Astrocyte of the hippocampus (primary cell): Measurements from ENCODE around the gene NTPCR.
"Not testable (repeated sequence)": the region's sequence is repeated elsewhere in the genome, so short reads cannot be mapped to it uniquely, and the experiment has no call there.

Source experiments
- DNase-seq: peaks from one replicate; pipeline ENCODE4 v3.0.0; 2011; ENCODE audit warnings: low read depth, low spot score

The NTPCR gene

DNA sequence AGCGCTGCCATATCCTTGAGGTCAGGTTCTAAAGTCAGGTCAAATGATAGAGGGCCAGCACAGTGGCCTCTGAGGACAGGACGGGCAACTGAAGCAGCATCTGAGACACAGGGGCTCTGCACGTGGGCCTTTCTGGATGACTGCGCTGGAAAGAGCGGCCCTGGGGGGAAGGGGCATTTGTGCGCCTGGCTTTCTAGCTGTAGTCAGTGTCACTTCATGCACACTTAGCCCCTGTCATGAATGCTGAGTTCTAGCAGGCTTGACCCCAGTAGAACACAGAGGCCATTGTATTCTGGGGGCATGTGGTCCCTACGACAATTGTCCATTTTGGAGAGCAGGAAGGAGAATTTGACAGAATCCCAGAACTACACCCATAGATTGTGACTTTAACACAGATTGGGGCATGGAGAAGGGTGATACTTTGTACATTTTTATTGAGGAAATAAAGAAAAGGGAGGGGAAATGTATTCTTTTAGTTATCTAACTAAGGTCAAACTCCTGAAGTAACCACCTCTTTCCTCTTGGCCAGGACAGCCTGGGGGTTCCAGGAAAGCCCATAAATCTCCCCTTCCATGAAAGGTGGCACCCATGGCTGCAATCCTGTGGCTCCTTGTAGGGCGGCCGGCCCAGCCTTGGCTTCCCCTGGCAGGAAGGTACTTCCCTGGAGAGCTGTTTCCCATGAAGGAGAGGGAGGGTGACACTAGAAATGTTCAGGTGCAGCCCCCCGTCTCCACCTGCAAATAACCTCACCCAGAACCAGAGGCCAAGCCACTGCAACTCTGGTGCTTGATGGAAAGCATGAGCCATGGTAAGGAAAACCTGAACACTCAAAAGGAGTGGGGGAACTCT is 34.4 kb downstream of the NTPCR start:
- no peak for DNase-seq

DNA sequence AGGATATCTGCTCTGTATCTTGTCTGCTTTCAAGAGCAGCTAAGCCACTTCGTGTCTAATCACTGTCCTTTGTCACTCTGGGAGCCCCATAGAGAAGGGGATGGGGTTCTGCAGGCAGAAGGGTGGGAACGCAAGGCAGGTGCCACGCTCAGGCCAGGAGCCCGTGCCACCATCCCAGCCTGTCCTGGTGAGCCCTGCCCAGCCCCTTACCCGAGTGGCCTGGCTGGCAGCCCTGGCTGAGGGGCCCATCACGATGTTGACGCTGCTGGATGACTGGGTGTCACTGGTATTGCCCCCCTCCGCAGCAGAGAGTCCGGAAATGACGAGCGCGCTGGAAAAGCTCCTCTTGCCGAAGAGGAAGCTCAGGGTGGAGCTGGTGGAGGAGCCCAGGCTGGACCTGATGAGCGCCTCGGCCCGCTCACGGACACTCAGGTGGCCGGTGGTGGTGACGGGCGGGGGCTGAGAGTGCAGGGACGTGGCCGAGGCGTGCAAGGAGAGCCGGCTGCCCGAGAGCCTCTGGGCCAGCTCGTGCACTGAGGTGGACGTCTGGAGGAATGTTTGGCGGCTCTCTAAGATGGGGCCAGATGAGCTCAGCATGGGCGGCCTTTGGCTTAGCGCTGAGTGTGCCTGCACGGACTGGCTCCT is 35.6 kb downstream of the NTPCR start:
- no peak for DNase-seq

DNA sequence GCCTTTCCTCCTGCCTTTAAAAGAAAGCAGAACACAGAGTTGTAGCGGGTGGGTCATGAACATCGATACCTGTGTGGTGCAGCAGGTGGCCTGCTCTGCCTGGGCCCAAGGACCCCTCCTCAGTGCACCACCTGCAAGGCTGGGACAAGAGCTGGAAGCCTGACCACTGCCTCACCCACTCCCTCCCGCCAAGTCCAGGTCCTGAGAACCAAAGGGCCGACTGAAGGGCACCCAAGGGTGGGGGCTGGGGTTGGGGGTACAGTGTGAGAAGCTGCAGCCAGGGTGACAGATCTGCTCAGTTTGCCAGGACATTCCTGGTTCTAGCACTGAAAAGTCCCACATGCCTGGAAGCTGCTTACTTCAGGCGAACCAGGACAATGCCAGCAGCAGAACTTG is 36.1 kb downstream of the NTPCR start:
- DNase-seq, result no peak

GRCh38 chr1:232987046-232987773 is 36.8 kb downstream of the NTPCR start:
- DNase-seq, result no peak

DNA sequence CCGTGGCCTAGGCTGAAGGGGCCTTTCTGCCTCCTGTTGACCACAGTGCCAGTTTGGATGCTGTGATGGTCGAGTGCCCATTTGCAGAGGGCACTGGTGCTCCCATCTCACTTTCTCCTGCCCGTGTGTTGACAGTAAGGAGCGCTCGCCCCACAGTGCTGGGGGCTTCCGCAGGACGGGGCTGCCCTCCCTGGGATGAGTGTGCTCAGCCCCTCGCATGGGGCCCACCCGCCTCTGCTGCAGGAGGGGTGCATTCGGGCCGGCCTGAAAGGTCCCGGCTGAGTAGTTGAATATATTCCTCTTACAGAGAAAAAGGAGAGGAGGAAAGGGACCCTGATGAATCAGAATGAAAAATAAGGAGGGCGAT is 37.3 kb downstream of the NTPCR start:
- DNase-seq, result no peak

DNA sequence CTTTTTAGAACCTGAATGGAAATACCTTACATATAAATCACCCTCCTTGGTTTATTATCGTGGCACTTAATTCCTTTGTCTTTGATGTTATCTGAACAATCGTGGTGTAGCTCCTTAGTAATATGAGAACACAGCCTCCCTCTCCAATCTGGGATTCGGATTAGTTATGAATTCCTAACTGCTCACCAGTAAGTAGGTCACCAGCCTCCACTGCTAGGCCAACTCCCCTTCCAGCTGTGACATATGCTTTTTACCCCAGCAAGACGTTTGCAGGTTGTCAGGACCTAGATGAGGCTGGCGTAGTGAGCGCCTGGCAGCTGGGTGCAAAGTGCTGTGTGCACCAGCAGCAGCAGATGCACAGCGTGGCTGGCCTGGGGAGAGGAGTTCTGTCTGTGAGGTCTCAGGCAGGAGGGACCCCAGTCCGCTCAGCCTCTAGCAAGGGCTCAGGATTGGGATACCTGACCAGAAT is 38.2 kb downstream of the NTPCR start:
- peak; percentile 61 for DNase-seq

DNA sequence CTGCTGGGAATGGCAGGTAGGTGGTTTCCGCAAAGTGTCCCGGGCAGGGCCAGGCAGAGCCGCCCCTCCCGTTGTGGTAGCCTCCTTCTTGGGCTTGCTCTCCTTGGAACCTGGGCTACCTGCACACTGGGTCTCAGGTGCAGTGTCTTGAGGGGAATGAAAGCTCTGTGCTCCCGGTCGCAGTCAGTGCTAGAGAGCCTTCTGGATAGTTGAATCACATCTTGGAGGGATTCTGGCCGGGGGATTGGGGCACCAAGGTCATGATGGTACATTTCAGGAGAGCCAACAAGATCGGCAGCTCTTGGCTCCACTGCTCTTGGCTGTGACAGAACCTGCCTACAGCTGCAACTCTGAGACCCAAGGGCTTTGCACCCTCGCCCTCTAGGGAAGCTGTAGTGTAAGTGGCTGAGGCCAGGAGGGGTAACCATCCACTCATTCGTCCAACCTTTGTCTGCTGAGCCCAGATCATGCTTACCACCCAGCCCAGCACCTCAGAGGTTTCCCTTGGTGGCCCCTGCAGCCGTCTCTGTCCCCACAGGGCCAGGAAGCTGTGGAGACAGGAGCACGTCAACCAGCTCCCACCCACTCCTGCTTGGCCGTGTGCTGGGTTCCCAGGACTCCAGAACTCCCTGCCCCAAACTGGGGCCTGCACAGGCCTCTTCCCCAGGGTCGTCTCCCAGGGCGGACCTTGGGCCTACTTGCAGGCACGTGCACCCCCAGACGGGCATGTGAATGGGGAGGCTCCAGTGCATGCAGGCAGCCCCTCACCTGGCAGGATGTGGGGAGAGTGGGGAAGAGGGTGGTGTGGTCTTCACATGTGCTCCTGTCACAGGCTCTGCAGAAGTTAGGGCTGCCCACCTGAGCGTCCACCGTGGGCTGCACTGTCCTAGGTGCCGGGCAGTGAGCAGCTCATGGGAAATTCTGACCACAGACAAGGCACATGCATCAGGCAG is 40.0 kb downstream of the NTPCR start:
- DNase-seq, result no peak

- no peak for DNase-seq
These were observed 40.8 kb downstream of the NTPCR start for GRCh38 chr1:232991238-232991637.

- DNase-seq, result no peak
These were observed 41.8 kb downstream of the NTPCR start for GRCh38 chr1:232992227-232992626.

- no peak for DNase-seq
These were observed 43.1 kb downstream of the NTPCR start for GRCh38 chr1:232993555-232993954.

- no peak for DNase-seq
These were observed 44.8 kb downstream of the NTPCR start for GRCh38 chr1:232995189-232995588.

DNA sequence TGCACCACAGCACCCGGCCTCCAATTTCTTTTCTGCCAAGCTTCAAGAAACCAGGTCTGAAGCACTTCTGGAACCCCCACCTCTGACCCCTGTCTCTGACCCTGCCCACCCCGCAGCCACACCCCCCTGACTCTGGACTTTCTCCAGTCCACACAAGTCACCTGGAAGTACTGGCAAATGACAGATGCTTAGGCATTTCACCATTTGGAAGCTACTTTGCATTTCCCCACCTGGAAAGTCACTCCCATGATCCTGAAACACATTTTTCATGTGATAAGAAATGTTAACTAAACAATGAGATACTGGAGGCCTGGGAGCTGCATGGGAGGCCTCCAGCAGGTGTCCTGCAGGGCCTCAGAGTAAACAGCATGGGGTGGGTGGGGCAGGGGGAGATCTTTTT is 45.7 kb downstream of the NTPCR start:
- DNase-seq, result no peak

DNA sequence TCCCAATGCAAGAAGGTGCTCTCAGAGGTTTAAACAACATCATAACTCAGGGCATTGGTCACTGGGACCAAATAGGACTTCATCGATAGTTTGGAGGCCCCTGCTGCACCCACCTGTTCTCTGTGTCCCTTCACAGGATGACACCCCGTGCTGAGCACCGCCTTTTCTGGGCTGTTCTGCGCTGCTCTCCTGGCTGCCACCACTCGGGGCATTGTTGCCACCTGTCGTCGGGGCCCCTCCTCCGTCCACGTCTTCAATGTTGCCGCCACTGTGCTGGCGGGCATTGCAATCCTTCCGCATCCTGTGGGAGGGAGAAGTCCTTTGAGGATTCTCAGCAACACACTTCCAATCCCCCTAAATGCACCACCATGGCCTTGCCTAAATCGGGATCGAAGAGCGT is 47.7 kb downstream of the NTPCR start:
- DNase-seq, result no peak

DNA sequence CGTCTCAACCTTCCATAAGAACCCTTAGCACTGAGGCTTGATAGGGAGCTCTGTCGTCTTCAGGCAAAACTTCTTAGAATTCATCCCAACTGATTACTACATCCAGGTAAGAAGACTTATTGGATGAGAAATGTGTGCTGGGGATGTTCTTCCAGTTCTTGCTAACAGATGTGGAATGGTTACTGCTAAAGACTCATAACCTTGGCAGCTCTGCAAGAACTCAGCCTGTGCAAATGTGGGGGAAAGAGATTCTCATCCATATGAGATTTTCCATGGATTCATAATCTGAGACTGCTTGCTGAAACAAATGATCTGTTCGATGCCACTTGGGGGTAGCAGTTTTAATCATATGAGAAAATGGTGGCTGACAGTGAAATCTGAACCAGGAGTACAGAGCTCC is 48.2 kb downstream of the NTPCR start:
- no peak for DNase-seq

- no peak for DNase-seq
These were observed 49.7 kb downstream of the NTPCR start for GRCh38 chr1:232999956-233000625.

- not testable (repeated sequence) for DNase-seq
These were observed 53.2 kb downstream of the NTPCR start for GRCh38 chr1:233003638-233004037.

DNA sequence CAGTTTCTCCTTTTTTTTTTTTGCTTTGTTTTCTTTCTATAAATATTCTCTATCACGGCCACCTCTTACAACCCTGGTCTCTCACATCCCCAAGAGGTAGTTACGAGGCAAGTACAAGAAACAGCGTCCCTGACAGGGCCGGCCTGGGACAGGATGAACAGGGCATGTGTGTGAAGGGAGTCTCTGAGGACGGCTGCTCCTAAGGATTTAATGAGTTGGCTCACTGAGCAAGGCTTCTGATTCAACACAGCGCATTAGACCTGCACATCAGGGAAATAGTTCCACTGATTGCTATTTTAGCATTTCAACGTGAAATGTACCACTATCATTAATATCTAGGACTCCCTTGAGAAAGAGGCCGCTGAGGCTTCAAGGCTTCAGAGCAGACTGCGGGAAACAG is 54.0 kb downstream of the NTPCR start:
- DNase-seq, result no peak

DNA sequence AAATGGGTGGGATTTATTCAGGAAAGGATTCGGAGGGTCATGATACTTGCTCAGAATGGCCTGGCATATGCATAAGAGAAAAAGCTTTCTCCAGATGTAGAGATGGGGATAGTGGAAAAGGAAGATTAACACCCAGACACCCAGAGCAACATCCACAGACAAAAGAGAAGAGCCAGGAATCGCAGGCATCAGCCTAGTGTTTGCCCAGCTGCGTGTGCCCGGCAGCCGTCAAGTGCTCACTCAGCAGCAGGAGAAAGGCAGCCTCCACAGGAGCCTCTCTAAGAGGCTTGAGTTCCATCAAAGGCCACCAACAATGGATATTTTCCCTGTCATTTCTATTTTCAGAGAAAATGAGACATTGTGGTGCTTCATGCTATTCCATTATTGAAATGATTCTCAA is 54.7 kb downstream of the NTPCR start:
- DNase-seq, result no peak

GRCh38 chr1:233005703-233006102 is 55.3 kb downstream of the NTPCR start:
- peak; percentile 15 for DNase-seq

DNA sequence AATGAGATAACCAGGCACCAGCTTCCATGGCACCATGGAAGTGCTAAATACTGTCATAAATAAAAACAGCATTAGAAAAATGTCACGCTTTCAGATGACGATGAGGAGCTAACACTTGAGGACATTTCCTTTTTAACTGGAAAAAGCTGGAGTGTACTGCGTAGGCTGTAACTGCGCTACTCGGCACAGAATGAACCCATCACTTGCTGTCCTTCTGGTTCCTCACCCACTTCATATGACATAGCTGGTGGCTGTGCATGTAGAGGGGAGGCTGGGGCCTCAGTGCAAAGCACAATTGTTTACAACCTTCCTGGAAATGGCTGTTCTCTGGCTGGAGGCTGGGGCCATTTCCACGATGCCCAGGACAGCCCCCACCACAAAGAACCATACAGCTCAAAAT is 55.7 kb downstream of the NTPCR start:
- DNase-seq, result no peak

DNA sequence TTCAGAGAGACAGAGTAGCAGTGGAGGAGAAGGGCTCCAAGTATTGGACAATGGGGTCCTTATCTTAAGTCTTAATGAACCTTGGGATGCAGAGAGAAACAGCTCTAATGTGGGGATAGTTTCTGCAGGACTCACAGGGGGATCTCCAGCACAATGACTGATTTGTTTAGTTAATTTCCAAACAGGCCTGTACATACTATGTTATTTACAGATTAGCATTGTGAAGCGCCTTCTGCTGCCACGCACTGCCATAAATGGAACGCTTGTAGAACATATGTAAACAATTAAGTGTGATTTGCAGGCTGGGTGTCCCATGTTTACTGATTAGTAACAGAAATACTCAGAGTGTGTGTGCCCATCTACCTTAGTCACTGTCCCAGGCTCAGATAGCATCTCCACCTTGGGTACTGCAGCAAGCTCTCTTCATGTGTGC is 56.1 kb downstream of the NTPCR start:
- no peak for DNase-seq
